Large intestine (tissue), 3 donors: ENCODE results near the gene JAKMIP1. TPM values are rescaled to one million over a fixed set of nuclear protein-coding genes. Genes with fewer than 3 reads are reported as not detected.

Source experiments
- DNase-seq, 2 donors: peaks; one replicate each; pipeline versions ENCODE4 v3.0.0 to v3.0.0-alpha.2; 2013
- H3K27ac ChIP-seq: one replicate; pipeline ENCODE4 v1.5.1; 2013; ENCODE audit warnings: low read length
- H3K27me3 ChIP-seq: 2 replicates; pipeline ENCODE4 v1.6.1; 2013; ENCODE audit warnings: low read length; ENCODE audit not compliant: control insufficient read depth, insufficient read depth
- H3K36me3 ChIP-seq: 2 replicates; pipeline ENCODE4 v1.6.1; 2013; ENCODE audit warnings: low read length; ENCODE audit not compliant: control insufficient read depth, insufficient read depth
- H3K4me1 ChIP-seq: one replicate; pipeline ENCODE4 v1.6.1; 2013; ENCODE audit warnings: low read length; ENCODE audit not compliant: control insufficient read depth, insufficient read depth
- H3K4me3 ChIP-seq: one replicate; pipeline ENCODE4 v1.5.1; 2013; ENCODE audit warnings: low read length
- H3K9me3 ChIP-seq: one replicate; pipeline ENCODE4 v1.6.1; 2013; ENCODE audit warnings: mild to moderate bottlenecking, low read depth, low read length, moderate library complexity; ENCODE audit not compliant: control insufficient read depth
- WGBS: methylation state at CpG from one replicate; pipeline ENCODE4 v1.1.5; 2013; ENCODE audit warnings: low lambda C conversion rate; ENCODE audit not compliant: insufficient coverage; 5-methylcytosine and 5-hydroxymethylcytosine counted together
- polyA plus RNA-seq: library from polyadenylated mRNA; unstranded; fragments of 120-200 nt; gene quantifications from one replicate; pipeline ENCODE4 v1.2.1, GENCODE V29; 2013

JAKMIP1 gene
- polyA plus RNA-seq, 1 donor: 2.1 TPM

DNA sequence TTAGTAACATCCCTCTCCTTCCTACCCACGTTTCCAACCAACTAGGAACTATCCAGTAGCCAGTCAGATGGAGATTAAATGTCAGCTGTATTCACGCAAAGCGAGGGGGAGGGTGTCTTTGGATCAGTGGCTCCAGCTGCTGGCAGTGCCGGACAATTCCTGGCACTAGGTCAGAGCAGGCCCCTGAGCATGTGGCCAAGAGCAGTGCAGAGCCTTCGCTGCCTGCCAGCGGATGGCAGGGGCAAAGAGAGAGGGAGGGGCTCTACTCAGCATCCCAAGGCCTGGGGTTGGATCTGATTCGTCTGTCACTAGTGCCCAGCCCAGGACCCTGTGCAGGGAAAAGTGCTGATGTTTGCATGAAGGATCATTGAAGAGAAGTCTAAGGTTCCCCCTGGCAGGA, 28.7 kb upstream of the JAKMIP1 start:
- Histone ChIP-seq H3K9me3 (no peaks in the 10 kb centered on the region), H3K27me3 (peaks cover 2% of the 10 kb centered on the region), H3K4me3 (no peak overlapping the region), H3K27ac (no peak overlapping the region), H3K4me1 (no peaks in the 10 kb centered on the region), H3K36me3 (no peaks in the 10 kb centered on the region)
- peak in 1 of 2 donors; percentile 8 for DNase-seq
- WGBS: no CpG with 5 or more reads among the region's 7 CpGs

GRCh38 chr4:6228158-6229067, 28.1 kb upstream of the JAKMIP1 start:
- no peak overlapping the region for H3K4me3 ChIP-seq
- no peaks in the 10 kb centered on the region for H3K4me1 ChIP-seq
- H3K27me3 ChIP-seq: peaks cover 7% of the 10 kb centered on the region
- H3K36me3 ChIP-seq: no peaks in the 10 kb centered on the region
- H3K27ac ChIP-seq: no peak overlapping the region
- no peaks in the 10 kb centered on the region for H3K9me3 ChIP-seq
- DNase-seq: no peak
- WGBS: no CpG with 5 or more reads among the region's 16 CpGs

DNA sequence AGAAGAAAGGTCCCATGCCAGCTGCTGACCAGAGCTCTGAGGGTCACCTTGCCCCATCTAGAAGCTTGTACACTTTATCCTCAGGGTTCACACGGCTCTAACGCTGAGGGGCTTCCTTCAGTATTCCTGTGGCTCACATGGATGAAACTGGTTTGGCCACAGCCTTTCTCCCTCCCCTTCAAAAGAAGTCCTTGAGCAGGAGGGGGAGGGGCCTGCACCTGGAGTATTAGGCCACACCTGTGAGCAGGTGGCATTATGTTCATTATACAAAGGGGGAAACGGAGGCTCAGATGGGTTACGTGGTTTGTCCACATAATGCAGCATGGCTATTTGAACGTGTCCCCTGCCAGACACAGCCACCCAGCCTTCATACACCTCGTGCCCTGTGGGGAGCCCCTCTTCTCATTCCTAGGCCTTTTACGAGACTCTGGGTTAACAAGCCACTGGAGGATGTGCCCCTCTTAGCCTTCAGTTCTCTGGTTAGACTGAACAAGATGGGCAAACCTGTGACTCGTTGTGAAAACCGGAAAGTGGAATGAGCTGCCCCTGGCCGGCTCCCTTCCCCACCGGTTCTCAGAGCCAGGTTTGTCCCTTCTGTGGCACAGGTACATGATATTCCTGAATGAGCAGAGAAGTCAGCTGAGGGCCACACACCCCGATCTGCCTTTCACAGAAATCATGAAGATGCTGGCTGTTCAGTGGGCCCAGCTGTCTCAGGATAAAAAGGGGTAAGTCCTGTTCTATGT, 27.2 kb upstream of the JAKMIP1 start:
- WGBS: no CpG with 5 or more reads among the region's 12 CpGs

GRCh38 chr4:6226506-6226905, 26.2 kb upstream of the JAKMIP1 start:
- peaks cover 4% of the 10 kb centered on the region for H3K9me3 ChIP-seq
- H3K36me3 ChIP-seq: no peaks in the 10 kb centered on the region
- no peaks in the 10 kb centered on the region for H3K4me1 ChIP-seq
- no peak overlapping the region for H3K4me3 ChIP-seq
- DNase-seq: no peak
- H3K27ac ChIP-seq: no peak overlapping the region
- no CpG with 5 or more reads among the region's 7 CpGs for WGBS
- H3K27me3 ChIP-seq: peaks cover 22% of the 10 kb centered on the region

More for the DNA sequence above, 27.2 kb upstream of the JAKMIP1 start:
- Histone ChIP-seq H3K27ac (no peak overlapping the region), H3K36me3 (no peaks in the 10 kb centered on the region), H3K27me3 (peaks cover 15% of the 10 kb centered on the region), H3K9me3 (peaks cover under 1% of the 10 kb centered on the region), H3K4me1 (no peaks in the 10 kb centered on the region), H3K4me3 (no peak overlapping the region)
- DNase-seq: no peak

- Histone ChIP-seq H3K36me3 (no peaks in the 10 kb centered on the region), H3K27ac (no peak overlapping the region), H3K9me3 (peaks cover 4% of the 10 kb centered on the region), H3K4me3 (no peak overlapping the region), H3K27me3 (peaks cover 32% of the 10 kb centered on the region), H3K4me1 (no peaks in the 10 kb centered on the region)
- DNase-seq: peak in 1 of 2 donors; percentile 14
- WGBS: no CpG with 5 or more reads among the region's 7 CpGs
Measured at GRCh38 chr4:6225469-6225868, 25.1 kb upstream of the JAKMIP1 start.

DNA sequence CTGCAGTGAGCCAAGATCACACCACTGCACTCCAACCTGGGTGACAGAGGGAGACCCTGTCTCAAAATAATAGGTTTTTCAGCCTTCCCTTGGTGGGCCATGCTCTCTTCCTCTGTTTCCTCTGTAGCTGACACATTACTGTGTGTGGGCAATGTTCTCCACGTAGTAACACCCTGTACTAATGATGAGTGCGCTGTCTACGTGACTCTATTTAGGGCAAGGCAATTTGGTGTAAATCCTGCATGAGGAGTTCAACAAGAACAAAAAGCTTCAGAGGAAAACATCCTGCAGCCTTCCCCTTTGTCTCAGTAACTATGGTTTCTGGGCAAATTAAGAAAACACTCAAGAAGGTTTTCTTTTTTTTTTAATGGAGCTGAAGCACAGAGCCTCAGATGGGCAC, 24.4 kb upstream of the JAKMIP1 start:
- Histone ChIP-seq H3K27me3 (peaks cover 35% of the 10 kb centered on the region), H3K27ac (no peak overlapping the region), H3K4me1 (no peaks in the 10 kb centered on the region), H3K36me3 (no peaks in the 10 kb centered on the region), H3K9me3 (peaks cover 4% of the 10 kb centered on the region), H3K4me3 (no peak overlapping the region)
- no peak for DNase-seq
- WGBS: no CpG with 5 or more reads among the region's 3 CpGs

- H3K27me3 ChIP-seq: peaks cover 43% of the 10 kb centered on the region
- WGBS: no CpG with 5 or more reads among the region's 10 CpGs
Measured at GRCh38 chr4:6222761-6223292, 22.5 kb upstream of the JAKMIP1 start.

DNA sequence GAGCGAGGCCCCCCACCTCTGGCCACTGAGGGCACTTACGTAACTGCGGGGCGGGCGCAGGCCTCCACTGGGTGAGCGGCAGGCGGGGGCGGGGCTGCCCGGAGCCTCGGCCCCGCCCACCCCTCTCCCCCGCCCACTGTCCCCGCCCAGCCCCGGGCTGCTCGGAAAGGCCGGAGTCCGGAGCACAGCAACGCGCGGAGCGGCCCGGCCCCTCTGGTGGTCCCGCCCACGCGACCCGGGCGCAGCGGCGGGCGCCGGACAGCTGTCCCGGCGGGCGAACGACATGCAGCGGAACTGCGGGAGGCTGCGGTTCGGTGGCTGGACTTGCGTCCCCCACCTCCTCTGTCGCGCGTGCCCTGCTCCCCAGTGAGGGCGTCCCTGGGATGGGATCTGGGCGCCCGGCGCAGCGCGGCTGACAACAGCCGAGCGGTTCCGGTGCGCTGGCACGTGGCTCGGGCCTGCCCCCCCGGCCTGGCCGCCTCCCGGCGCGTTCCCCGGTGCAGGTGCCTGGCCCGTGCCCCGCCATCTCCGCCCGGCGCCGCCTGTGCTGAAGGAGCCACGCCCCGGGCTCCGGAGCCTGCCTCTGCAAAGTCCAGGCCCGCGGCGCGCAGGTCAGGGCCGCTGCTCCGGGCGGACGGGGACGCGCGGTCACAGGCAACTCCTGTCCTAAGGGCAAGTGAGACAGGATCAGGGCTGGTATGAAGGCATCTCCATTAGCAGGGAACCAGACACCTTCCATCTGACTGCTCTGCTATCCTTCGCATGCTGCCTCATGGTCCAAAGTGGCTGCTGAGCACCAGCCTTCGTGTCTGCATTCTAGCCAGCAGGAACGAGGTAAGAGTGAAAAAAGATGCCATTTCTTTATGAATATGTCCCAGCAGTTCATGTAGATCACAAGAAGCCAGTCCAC, 21.8 kb upstream of the JAKMIP1 start:
- peaks cover 4% of the 10 kb centered on the region for H3K9me3 ChIP-seq
- no CpG with 5 or more reads among the region's 84 CpGs for WGBS
- H3K4me1 ChIP-seq: no peaks in the 10 kb centered on the region
- H3K27me3 ChIP-seq: peaks cover 45% of the 10 kb centered on the region
- peak overlapping the region; percentile 10 for H3K4me3 ChIP-seq
- H3K36me3 ChIP-seq: no peaks in the 10 kb centered on the region
- peak in 1 of 2 donors; percentile 44 for DNase-seq
- no peak overlapping the region for H3K27ac ChIP-seq

More at GRCh38 chr4:6222761-6223292, 22.5 kb upstream of the JAKMIP1 start:
- Histone ChIP-seq H3K36me3 (no peaks in the 10 kb centered on the region), H3K27ac (no peak overlapping the region), H3K4me1 (no peaks in the 10 kb centered on the region), H3K4me3 (no peak overlapping the region), H3K9me3 (peaks cover 4% of the 10 kb centered on the region)
- no peak for DNase-seq

GRCh38 chr4:6221301-6221850, 21.0 kb upstream of the JAKMIP1 start:
- DNase-seq: no peak
- H3K4me1 ChIP-seq: no peaks in the 10 kb centered on the region
- peaks cover 45% of the 10 kb centered on the region for H3K27me3 ChIP-seq
- H3K36me3 ChIP-seq: no peaks in the 10 kb centered on the region
- H3K9me3 ChIP-seq: peaks cover 4% of the 10 kb centered on the region
- no CpG with 5 or more reads among the region's 16 CpGs for WGBS
- H3K4me3 ChIP-seq: peak overlapping the region; percentile 10
- H3K27ac ChIP-seq: no peak overlapping the region
